Coronary artery (tissue), 2 donors: ENCODE data around the gene RASD2.

Experiments
- DNase-seq: peaks from one replicate; pipeline ENCODE4 v3.0.0-alpha.2; 2017; ENCODE audit warnings: low spot score
- H3K27ac ChIP-seq, 2 donors: fragments of 200-600 bp; sonication (generic); one replicate each; pipeline ENCODE4 v1.5.1; 2016 to 2019
- H3K4me3 ChIP-seq: fragments of 200-600 bp; sonication (generic); 2 replicates; pipeline ENCODE4 v1.5.1; 2016; ENCODE audit warnings: mild to moderate bottlenecking, moderate library complexity
- CTCF ChIP-seq: fragments of 200-600 bp; sonication (generic); IDR thresholded peaks from one replicate; pipeline ENCODE4 v1.5.1; 2019; ENCODE audit warnings: antibody characterized with exemption

RASD2 gene

DNA sequence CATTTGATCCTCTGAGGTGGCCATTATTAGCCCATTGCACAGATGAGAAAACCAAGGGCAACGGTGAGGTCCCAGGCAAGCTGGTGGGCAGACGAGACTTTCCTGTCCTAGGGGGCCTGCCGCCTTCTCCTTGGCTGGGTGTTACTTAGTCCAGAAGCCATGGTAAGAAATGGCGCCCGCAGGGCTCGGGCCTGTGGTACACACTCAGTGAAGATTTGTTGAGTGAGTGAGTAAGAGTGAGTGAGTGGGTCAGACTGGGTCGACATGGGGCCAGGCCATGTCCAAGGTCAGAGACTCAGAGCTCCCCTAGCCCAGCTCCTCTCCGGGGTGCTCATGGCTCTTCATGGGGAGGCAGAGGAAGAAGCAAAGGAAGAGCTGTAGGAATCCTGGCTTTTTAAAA is 36.0 kb downstream of the RASD2 start:
- H3K4me3 ChIP-seq, result no peak overlapping the region
- no peak for TF ChIP-seq CTCF
- DNase-seq, result no peak
- H3K27ac ChIP-seq, result no peak overlapping the region

- Histone ChIP-seq H3K4me3 (no peak overlapping the region), H3K27ac (no peak overlapping the region)
- no peak for TF ChIP-seq CTCF
- no peak for DNase-seq
Measured at GRCh38 chr22:35577799-35578659, 37.4 kb downstream of the RASD2 start.

GRCh38 chr22:35578836-35579575 is 38.4 kb downstream of the RASD2 start:
- H3K4me3 ChIP-seq, result no peak overlapping the region
- no peak for TF ChIP-seq CTCF
- H3K27ac ChIP-seq, result no peak overlapping the region
- DNase-seq, result no peak

DNA sequence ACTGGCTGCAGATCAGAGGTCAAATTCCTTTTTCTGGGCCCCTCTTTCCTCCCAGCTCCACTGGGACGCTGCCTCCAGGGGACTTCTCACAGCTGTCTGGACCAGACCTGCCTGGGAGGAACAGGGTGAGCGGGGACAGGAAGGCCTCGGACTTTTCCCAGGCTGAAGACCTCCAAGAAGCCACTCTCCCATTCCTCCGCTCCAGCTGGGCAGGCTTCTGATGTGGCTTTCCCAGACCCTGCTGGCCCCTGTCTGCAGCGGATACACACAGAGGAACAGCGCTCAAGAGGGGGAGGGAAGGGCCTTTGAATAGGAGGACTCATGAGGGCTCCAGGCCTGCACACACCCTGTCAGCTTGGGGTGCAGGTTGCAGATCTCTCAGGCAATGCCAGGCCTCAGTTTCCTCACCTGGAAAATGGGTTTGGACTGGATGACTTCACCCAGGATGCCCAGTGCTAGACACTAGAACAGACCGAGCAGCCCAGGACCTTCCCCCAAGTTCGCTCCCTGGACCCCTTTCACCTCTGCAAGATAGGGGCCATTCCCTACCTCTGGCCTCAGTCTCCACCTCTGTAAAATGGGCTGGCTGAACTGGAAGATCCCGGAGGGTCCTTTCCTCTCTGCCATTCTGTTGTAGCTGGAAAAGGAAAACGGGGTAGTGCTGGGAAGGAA is 39.9 kb downstream of the RASD2 start:
- DNase-seq, result no peak
- no peak for TF ChIP-seq CTCF
- H3K4me3 ChIP-seq, result no peak overlapping the region
- no peak overlapping the region for H3K27ac ChIP-seq

GRCh38 chr22:35581023-35581413 is 40.4 kb downstream of the RASD2 start:
- Histone ChIP-seq H3K4me3 (no peak overlapping the region), H3K27ac (no peak overlapping the region)
- no peak for TF ChIP-seq CTCF
- DNase-seq, result no peak

DNA sequence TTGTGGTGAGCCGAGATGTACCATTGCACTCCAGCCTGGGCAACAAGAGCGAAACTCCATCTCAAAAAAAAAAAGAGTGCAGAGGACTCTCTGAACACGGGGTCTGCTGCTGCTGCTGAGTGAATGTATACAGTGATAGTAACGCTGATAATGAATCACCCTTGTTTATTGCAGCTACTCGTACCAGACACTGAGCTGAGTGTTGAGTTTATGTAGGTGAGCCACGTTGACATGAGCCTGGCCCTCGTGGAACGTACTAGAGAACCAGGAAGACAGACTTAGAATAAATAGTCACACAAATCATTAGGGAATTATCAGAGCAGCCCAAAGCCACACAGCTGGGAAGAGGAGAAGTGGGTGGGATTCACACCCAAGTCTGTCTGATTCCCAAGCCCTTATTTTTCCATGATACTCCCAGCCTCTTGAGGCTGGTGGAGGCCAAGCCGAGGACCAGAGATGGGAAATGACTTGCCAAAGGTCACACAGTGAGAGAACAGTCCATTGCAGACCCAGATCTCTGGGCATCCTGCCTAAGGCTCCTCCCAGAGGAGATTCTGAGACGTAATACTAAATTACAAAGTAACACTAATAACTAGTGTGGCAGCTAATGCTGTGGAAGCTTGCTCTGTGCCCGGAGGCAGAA is 41.7 kb downstream of the RASD2 start:
- no peak for TF ChIP-seq CTCF
- Histone ChIP-seq H3K27ac (no peak overlapping the region), H3K4me3 (no peak overlapping the region)
- no peak for DNase-seq
